ENCODE results near the gene FBXL7. TPM values are rescaled to one million over a fixed set of nuclear protein-coding genes. Genes with fewer than 3 reads are reported as not detected.

The FBXL7 gene
- total RNA-seq, 1 donor: 11.2 TPM

DNA sequence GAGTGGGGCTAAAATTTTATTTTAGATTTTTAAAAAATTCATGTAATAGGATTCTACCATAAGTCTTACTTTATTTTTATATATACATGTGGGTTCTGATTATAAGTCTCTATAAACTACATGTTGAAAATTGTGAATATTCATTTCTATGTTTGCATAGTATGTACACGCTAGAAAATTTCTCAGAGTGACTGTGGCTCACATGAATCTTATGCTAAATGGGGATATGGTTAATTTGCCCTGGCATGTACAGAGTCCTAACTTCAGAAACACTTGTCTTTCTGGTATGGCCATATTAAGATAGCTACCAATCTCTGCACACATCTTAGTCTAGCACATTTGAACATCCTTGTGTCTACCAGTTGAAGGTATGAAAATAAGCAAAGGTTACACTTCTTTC, 154.8 kb downstream of the FBXL7 start:
- H3K4me3 ChIP-seq (ENCODE audit: low read depth, low read length): no peak overlapping the region
- TF ChIP-seq, protein P1, sequence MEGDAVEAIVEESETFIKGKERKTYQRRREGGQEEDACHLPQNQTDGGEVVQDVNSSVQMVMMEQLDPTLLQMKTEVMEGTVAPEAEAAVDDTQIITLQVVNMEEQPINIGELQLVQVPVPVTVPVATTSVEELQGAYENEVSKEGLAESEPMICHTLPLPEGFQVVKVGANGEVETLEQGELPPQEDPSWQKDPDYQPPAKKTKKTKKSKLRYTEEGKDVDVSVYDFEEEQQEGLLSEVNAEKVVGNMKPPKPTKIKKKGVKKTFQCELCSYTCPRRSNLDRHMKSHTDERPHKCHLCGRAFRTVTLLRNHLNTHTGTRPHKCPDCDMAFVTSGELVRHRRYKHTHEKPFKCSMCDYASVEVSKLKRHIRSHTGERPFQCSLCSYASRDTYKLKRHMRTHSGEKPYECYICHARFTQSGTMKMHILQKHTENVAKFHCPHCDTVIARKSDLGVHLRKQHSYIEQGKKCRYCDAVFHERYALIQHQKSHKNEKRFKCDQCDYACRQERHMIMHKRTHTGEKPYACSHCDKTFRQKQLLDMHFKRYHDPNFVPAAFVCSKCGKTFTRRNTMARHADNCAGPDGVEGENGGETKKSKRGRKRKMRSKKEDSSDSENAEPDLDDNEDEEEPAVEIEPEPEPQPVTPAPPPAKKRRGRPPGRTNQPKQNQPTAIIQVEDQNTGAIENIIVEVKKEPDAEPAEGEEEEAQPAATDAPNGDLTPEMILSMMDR (IDR thresholded peaks at IDR 0.05; ENCODE audit: insufficient read depth, low read depth, low read length): no peak
- DNase-seq (ENCODE audit: low read depth): no peak

DNA sequence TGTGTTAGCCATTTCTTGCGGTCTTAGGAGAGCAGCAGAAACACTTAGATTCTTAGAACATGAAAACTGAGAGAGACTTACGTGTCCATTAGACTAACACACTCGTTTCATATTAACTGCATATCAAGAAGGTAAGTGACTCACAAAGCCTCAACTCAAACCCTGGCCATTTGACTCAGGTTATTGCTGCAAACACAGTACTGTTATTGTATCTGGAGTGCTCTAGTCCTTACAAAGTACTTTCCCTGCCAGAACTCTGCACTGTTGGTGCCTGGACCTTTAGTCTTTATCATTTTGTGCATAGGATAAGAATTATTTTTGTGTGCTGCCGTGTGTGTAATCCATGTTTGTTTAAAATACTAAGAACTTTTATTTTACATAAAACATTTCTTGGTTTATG, 155.7 kb downstream of the FBXL7 start:
- DNase-seq (ENCODE audit: low read depth): no peak

DNA sequence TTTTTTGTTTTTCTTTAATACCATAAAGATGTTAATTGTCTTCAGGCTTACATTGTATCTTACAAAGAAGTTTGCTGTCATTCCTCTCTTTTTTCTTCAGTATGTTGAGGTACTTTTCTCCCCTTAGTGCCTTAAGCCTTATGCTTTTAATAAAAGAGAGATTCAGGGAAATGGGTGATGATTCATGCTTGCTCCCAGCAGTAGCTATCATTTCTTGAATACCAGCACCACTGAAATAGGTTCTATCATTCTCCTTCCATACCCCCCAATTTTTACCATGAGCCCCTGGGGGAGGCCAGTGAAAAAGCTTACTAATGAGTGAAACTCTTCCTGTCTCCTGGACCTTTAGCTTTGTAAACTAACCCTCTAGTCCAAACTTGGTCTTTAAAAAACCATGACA, 165.0 kb downstream of the FBXL7 start:
- TF ChIP-seq, protein P1 (IDR thresholded peaks at IDR 0.05; ENCODE audit: insufficient read depth, low read depth, low read length): no peak
- no peak overlapping the region for H3K4me3 ChIP-seq (ENCODE audit: low read depth, low read length)
- no peak for DNase-seq (ENCODE audit: low read depth)

More for the DNA sequence above, 155.7 kb downstream of the FBXL7 start:
- TF ChIP-seq, protein P1 (IDR thresholded peaks at IDR 0.05; ENCODE audit: insufficient read depth, low read depth, low read length): no peak
- no peak overlapping the region for H3K4me3 ChIP-seq (ENCODE audit: low read depth, low read length)

DNA sequence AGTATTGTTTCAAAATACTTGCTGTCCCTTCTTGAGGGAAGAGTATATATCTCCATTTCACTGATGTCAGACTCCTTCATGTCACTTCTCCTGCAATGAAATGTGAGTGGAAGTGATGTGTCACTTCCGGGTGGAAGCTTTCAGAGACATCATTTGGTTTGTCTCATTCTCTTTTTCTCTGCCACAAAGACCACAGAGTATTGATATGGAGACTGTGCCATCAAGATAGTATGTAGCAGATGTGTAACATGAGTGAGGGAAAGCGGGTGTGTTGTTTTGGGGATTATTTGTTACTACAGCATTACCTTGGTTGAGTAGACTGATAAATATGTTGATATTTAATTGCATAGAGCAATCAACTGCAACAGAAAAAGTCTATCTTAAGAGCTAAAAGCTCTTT, 169.8 kb downstream of the FBXL7 start:
- no peak for DNase-seq (ENCODE audit: low read depth)
- TF ChIP-seq, protein P1 (IDR thresholded peaks at IDR 0.05; ENCODE audit: insufficient read depth, low read depth, low read length): no peak
- no peak overlapping the region for H3K4me3 ChIP-seq (ENCODE audit: low read depth, low read length)

DNA sequence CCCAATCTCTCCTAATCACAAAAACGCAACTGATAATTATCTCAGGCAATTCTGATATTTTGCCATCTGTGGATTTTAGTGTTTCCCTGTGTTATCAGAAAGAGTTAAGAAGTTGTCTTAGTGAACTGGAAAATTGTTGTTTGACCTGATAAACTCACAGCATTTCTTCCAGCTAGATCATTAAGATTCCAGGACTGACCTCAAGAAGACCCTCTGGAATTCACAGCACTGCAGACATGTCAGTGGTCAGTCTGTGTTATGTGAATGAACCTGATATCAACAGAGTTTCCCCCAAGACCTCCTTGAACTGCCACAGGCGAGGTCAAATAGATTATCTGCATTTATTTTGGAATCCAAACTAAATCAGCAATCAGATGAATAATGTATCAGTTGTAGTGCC, 174.7 kb downstream of the FBXL7 start:
- TF ChIP-seq, protein P1 (IDR thresholded peaks at IDR 0.05; ENCODE audit: insufficient read depth, low read depth, low read length): no peak
- no peak overlapping the region for H3K4me3 ChIP-seq (ENCODE audit: low read depth, low read length)
- DNase-seq (ENCODE audit: low read depth): no peak

DNA sequence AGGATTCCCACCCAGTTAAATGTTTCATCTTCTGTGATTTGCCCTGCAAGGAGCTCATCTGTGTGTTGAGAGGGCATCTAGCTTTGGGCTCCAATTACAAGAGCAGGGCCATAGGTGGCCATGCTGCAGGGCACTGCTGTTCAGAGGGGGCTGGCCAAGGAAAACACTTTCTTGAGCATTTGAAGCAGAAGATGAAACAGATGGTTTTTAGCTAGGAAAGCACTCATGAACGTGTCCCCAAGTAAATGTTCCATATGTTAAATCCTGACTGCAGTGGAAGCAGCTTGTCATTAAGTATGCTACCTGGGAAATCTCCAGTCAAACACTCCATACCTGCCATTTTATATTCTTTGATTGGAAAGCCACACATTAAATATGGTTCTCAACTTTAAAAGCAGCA, 176.6 kb downstream of the FBXL7 start:
- DNase-seq (ENCODE audit: low read depth): no peak
- H3K4me3 ChIP-seq (ENCODE audit: low read depth, low read length): no peak overlapping the region
- TF ChIP-seq, protein P1 (IDR thresholded peaks at IDR 0.05; ENCODE audit: insufficient read depth, low read depth, low read length): no peak

DNA sequence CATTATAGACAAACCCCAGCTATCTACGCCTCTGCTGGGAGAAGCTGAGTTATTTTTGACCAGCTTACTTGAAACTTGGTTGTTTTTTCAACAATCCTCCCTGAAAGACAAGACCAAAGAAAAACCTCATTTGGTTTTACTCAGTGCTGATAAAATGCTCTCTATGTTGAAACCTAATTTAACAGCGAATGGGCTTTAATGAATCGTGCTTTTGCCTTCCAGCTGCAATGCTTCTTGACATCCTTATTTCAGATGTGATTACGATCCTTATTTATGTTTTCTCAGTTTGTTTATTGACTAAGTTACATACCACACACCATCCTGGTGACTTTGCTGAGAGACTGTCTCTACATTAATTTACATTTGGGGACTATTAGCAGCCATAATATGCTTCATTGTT, 179.2 kb downstream of the FBXL7 start:
- no peak overlapping the region for H3K4me3 ChIP-seq (ENCODE audit: low read depth, low read length)
- TF ChIP-seq, protein P1 (IDR thresholded peaks at IDR 0.05; ENCODE audit: insufficient read depth, low read depth, low read length): no peak
- peak; percentile 33 for DNase-seq (ENCODE audit: low read depth)

All from fibroblast of villous mesenchyme (primary cell).